ENCODE results near the gene EDDM13.
A peak's percentile ranks its signal among the peaks of the same experiment; 100 is the strongest.
"Not testable (repeated sequence)": the region's sequence is repeated elsewhere in the genome, so short reads cannot be mapped to it uniquely, and the experiment has no call there.

The EDDM13 gene

GRCh38 chr19:56295531-56296455 is 23.2 kb downstream of the EDDM13 start:
- no peak for DNase-seq (ENCODE audit: low read depth)

- DNase-seq (ENCODE audit: low read depth), result no peak
These were observed 24.5 kb downstream of the EDDM13 start for GRCh38 chr19:56297010-56297409.

GRCh38 chr19:56299688-56300087 is 27.1 kb downstream of the EDDM13 start:
- DNase-seq (ENCODE audit: low read depth), result no peak

GRCh38 chr19:56301155-56301554 is 28.6 kb downstream of the EDDM13 start:
- DNase-seq (ENCODE audit: low read depth), result no peak

- DNase-seq (ENCODE audit: low read depth), result no peak
These were observed 29.5 kb downstream of the EDDM13 start for GRCh38 chr19:56301886-56302620.

- no peak for DNase-seq (ENCODE audit: low read depth)
These were observed 31.7 kb downstream of the EDDM13 start for GRCh38 chr19:56304243-56304642.

- no peak for DNase-seq (ENCODE audit: low read depth)
These were observed 33.5 kb downstream of the EDDM13 start for GRCh38 chr19:56306016-56306415.

- DNase-seq (ENCODE audit: low read depth), result not testable (repeated sequence)
These were observed 34.5 kb downstream of the EDDM13 start for GRCh38 chr19:56307062-56307461.

GRCh38 chr19:56308792-56309191 is 36.2 kb downstream of the EDDM13 start:
- no peak for DNase-seq (ENCODE audit: low read depth)

- DNase-seq (ENCODE audit: low read depth), result no peak
These were observed 37.1 kb downstream of the EDDM13 start for GRCh38 chr19:56309511-56310185.

- no peak for DNase-seq (ENCODE audit: low read depth)
These were observed 37.9 kb downstream of the EDDM13 start for GRCh38 chr19:56310462-56310861.

- DNase-seq (ENCODE audit: low read depth), result no peak
These were observed 39.8 kb downstream of the EDDM13 start for GRCh38 chr19:56312342-56312741.

- DNase-seq (ENCODE audit: low read depth), result no peak
These were observed 40.5 kb downstream of the EDDM13 start for GRCh38 chr19:56312787-56313657.

GRCh38 chr19:56314018-56314380 is 41.5 kb downstream of the EDDM13 start:
- DNase-seq (ENCODE audit: low read depth), result no peak

- peak; percentile 75 for DNase-seq (ENCODE audit: low read depth)
These were observed 42.0 kb downstream of the EDDM13 start, which contains the start of gene ZSCAN5A for GRCh38 chr19:56314381-56315076. Gene ZSCAN5A, minus strand, starts transcription at chr19:56314839. Its CDS starts 89,793 bp downstream, at chr19:56225046.

- peak; percentile 96 for DNase-seq (ENCODE audit: low read depth)
These were observed 42.7 kb downstream of the EDDM13 start for GRCh38 chr19:56315077-56315828.

GRCh38 chr19:56316728-56317127 is 44.2 kb downstream of the EDDM13 start:
- DNase-seq (ENCODE audit: low read depth), result no peak

- no peak for DNase-seq (ENCODE audit: low read depth)
These were observed 45.2 kb downstream of the EDDM13 start for GRCh38 chr19:56317749-56318148.

- no peak for DNase-seq (ENCODE audit: low read depth)
These were observed 47.4 kb downstream of the EDDM13 start for GRCh38 chr19:56319991-56320390.

Measured in GM04503 (cell line).